Ovary (tissue), 9 donors: ENCODE measurements around the gene PTPRN2. TPM values are rescaled to one million over a fixed set of nuclear protein-coding genes. Genes with fewer than 3 reads are reported as not detected.

Experiments used
- DNase-seq, 5 donors: peaks; one replicate each; pipeline ENCODE4 v3.0.0-alpha.2; 2019 to 2020
- H3K27ac ChIP-seq, 2 donors: fragments of 200-600 bp; one replicate each; pipeline versions ENCODE4 v1.5.1 to v1.8.0; 2019 to 2022
- H3K27me3 ChIP-seq: fragments of 200-600 bp; one replicate; pipeline ENCODE4 v1.8.0; 2022
- H3K36me3 ChIP-seq: fragments of 200-600 bp; sonication (generic); one replicate; pipeline ENCODE4 v1.5.1; 2019
- H3K4me1 ChIP-seq: one replicate; pipeline ENCODE4 v1.8.1; 2013; ENCODE audit warnings: mild to moderate bottlenecking, moderate library complexity; ENCODE audit not compliant: insufficient read depth
- H3K4me3 ChIP-seq: fragments of 200-600 bp; sonication (generic); one replicate; pipeline ENCODE4 v1.5.1; 2017
- H3K9me3 ChIP-seq, 2 donors: fragments of 200-600 bp in 1 of 2; sonication (generic) in 1 of 2; one replicate each; pipeline versions ENCODE4 v1.5.1 to v1.8.1; 2013 to 2019; ENCODE audit warnings: mild to moderate bottlenecking in 1 of 2, moderate library complexity in 1 of 2
- CTCF ChIP-seq, 3 donors: fragments of 450-650 bp in 2 of 3; fragments of 200-600 bp in 1 of 3; IDR thresholded peaks; one replicate each; pipeline versions ENCODE4 v1.5.1 to v1.8.0; 2016 to 2022; ENCODE audit warnings: antibody characterized with exemption in 3 of 3, mild to moderate bottlenecking in 1 of 3
- EP300 ChIP-seq: sonication (generic); formaldehyde crosslinking; IDR thresholded peaks from one replicate; pipeline ENCODE4 v1.6.1; 2017; ENCODE audit warnings: antibody characterized with exemption
- POLR2A ChIP-seq: fragments of 450-650 bp; IDR thresholded peaks from one replicate; pipeline ENCODE4 v1.6.1; 2017; ENCODE audit warnings: antibody characterized with exemption, mild to moderate bottlenecking, moderate library complexity
- WGBS, 3 donors: extraction: QIAGEN DNeasy Blood & Tissue Kit in 1 of 3; methylation state at CpG; one replicate each; pipeline versions ENCODE4 v1.1.5 to v1.1.7; 2013 to 2017; 5-methylcytosine and 5-hydroxymethylcytosine counted together
- intact Hi-C, 4 donors: fragments of 100-400 bp; cut with DNase I; formaldehyde crosslinking; loops; one replicate each; pipeline versions ENCODE4 v1.11.0 to v1.15.1; 2022 to 2023
- polyA plus RNA-seq, 2 donors: library from polyadenylated mRNA; stranded (reverse); fragments of 200-250 nt in 1 of 2; fragments of 350-450 nt in 1 of 2; fragmentation: Illumina TruSeq in 1 of 2; extraction: RNeasy Lipid Tissue Mini Kit (QIAGEN cat#74804) in 1 of 2; gene quantifications; one replicate each; pipeline ENCODE4 v1.2.3, GENCODE V29; 2013 to 2014
- total RNA-seq, 7 donors: library from RNA; depleted of rRNA in 2 of 7; stranded (reverse); fragments of >200 nt in 2 of 7; fragmentation: NEBNext Ultra II Directional in 3 of 7; extraction: Animal tissue kit (Norgen Biotek cat#: 25700) in 3 of 7; gene quantifications; one replicate each; pipeline versions ENCODE4 v1.1.0 to v1.2.4, GENCODE V29; 2016 to 2023
- donor health status: DM: no; HTN: no; CAD: no; lungs with moderate emphysema.
- donor health status: DM: no; HTN: no; CAD: no.
- donor health status: Bipolar disorder and iron deficiency.
- donor health status: DM: yes; HTN: yes; CAD: no.
- donor health status: DM: no; HTN: no; CAD: no.
- donor health status: DM: yes; HTN: yes; CAD: no.

Gene PTPRN2
- total and polyA plus RNA-seq, 9 donors, result 3.5 to 11.1 (median 5.9) TPM

GRCh38 chr7:157618823-157619606, 968.6 kb downstream of the PTPRN2 start:
- Histone ChIP-seq H3K27ac (no peak overlapping the region), H3K4me1 (peaks cover 9% of the 10 kb centered on the region), H3K9me3 (no peaks in the 10 kb centered on the region), H3K36me3 (no peaks in the 10 kb centered on the region), H3K4me3 (no peak overlapping the region), H3K27me3 (no peaks in the 10 kb centered on the region)
- no peak for DNase-seq
- intact Hi-C loops, result no loop called here
- TF ChIP-seq EP300, result no peak
- TF ChIP-seq CTCF (IDR thresholded peaks at IDR 0.05), result no peak
- TF ChIP-seq POLR2A, result no peak
- 91 to 92% (median 92%) methylated on average over 21 of the region's 21 CpGs for WGBS, 3 donors

DNA sequence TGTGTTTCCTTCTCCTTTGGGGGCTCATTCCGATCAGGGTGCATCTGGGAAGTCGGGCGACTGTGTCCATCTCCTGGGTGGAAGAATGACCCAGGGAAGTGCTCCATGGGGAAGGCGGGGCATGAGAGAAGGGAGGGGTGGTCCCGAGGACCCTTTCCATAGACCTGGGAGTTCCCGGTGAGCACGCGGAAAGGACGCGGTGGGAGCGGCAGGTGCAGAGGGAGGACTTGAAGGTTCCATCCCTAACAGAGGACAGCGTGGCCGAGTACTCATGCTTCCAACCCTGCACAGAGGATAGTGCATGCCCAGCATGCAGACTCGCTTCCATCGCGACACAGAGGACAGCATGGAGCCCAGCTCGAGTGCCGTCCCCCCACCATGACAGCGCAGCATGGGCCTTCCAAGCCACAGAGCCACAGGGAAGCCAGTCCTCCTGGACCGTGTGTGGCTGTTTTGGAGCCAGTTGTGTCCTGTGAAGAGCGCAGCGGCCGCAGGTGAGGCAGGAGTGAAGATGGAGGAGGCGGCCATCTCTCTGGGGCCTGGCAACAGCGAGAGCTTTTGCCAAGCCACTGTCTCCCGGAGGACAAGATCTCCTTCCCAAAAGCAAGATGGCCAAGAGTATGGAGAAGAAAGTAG, 969.4 kb downstream of the PTPRN2 start:
- 93 to 96% (median 94%) methylated on average over 26 of the region's 26 CpGs for WGBS, 3 donors
- peaks cover 14% of the 10 kb centered on the region for H3K4me1 ChIP-seq
- H3K36me3 ChIP-seq, result no peaks in the 10 kb centered on the region
- no peak overlapping the region for H3K27ac ChIP-seq
- no peak for TF ChIP-seq CTCF (IDR thresholded peaks at IDR 0.05)
- no peak for TF ChIP-seq EP300
- no peak for TF ChIP-seq POLR2A
- intact Hi-C loops, result no loop called here
- no peaks in the 10 kb centered on the region for H3K9me3 ChIP-seq
- H3K4me3 ChIP-seq, result no peak overlapping the region
- no peaks in the 10 kb centered on the region for H3K27me3 ChIP-seq
- no peak for DNase-seq

GRCh38 chr7:157617401-157617800, 970.2 kb downstream of the PTPRN2 start:
- H3K9me3 ChIP-seq, result no peaks in the 10 kb centered on the region
- no peak for DNase-seq
- no peaks in the 10 kb centered on the region for H3K36me3 ChIP-seq
- no peak overlapping the region for H3K4me3 ChIP-seq
- H3K27me3 ChIP-seq, result no peaks in the 10 kb centered on the region
- H3K4me1 ChIP-seq, result peaks cover 19% of the 10 kb centered on the region
- TF ChIP-seq CTCF (IDR thresholded peaks at IDR 0.05) (no peak), POLR2A (no peak), EP300 (no peak)
- H3K27ac ChIP-seq, result no peak overlapping the region
- intact Hi-C loops, result no loop called here
- 92 to 95% (median 95%) methylated on average over 19 of the region's 19 CpGs for WGBS, 3 donors

GRCh38 chr7:157616931-157617330, 970.7 kb downstream of the PTPRN2 start:
- no peaks in the 10 kb centered on the region for H3K9me3 ChIP-seq
- WGBS, 3 donors, result 93 to 98% (median 93%) methylated on average over 21 of the region's 21 CpGs
- H3K27me3 ChIP-seq, result no peaks in the 10 kb centered on the region
- intact Hi-C loops, result no loop called here
- H3K36me3 ChIP-seq, result no peaks in the 10 kb centered on the region
- peak overlapping the region in 1 of 2 donors; percentile 77 for H3K27ac ChIP-seq
- peaks cover 19% of the 10 kb centered on the region for H3K4me1 ChIP-seq
- TF ChIP-seq POLR2A (no peak), EP300 (no peak), CTCF (IDR thresholded peaks at IDR 0.05) (no peak)
- DNase-seq, result no peak
- no peak overlapping the region for H3K4me3 ChIP-seq
